ENCODE measurements around the gene RICTOR. TPM values are rescaled to one million over a fixed set of nuclear protein-coding genes. Genes with fewer than 3 reads are reported as not detected.
"Not testable (repeated sequence)": the region's sequence is repeated elsewhere in the genome, so short reads cannot be mapped to it uniquely, and the experiment has no call there.

Gene RICTOR
- total and polyA plus RNA-seq, 9 of the 15 experiments (the other 6 are each of a cell fraction or from before 2014, with no cell fraction given) = 13.9 to 46.6 (median 22.6) TPM

DNA sequence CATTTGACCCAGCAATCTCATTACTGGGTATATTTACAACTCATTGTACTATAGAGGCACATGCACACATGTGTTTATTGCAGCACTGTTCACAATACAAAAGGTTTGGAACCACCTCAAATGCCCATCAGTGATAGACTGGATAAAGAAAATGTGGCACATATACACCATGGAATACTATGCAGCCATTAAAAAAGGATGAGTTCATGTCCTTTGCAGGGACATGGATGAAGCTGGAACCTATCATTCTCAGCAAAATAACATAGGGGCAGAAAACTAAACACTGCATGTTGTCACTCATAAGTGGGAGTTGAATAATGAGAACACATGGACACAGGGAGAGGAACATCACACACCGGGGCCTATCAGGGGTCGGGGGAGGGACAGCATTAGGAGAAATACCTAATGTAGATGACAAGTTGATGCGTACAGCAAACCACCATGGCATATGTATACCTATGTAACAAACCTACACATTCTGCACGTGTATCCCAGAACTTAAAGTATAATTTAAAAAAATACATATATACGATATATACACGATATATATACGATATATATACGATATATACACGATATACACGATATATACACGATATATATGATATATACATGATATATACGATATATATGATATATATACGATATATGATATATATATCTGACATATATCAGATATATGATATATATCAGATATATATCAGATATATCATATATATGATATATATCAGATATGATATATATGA lies 84.1 kb downstream of the RICTOR start:
- POLR2A ChIA-PET; ATAC-seq; in situ Hi-C loops (cut with MboI); DNase-seq (ENCODE audit: extremely low read depth in 1 of 4, low spot score in 3 of 4); H3K4me3 ChIP-seq; H3K9me1 ChIP-seq (ENCODE audit: control insufficient read depth, insufficient read depth, low read length); CTCF ChIA-PET (ENCODE audit: low intra/inter-chr PET ratio); FAIRE-seq; H3K4me1 ChIP-seq (replicated peaks in 1 of 2; ENCODE audit: control insufficient read depth in 2 of 2, insufficient read depth in 2 of 2, low read length in 2 of 2); H3K79me2 ChIP-seq (ENCODE audit: control insufficient read depth, insufficient read depth, low read length); H2AFZ ChIP-seq (ENCODE audit: low read depth, low read length); H3K27ac ChIP-seq (ENCODE audit: extremely low read depth, low read depth, low read length); H3K9ac ChIP-seq (ENCODE audit: insufficient read depth in 1 of 2, low read depth in 2 of 2, low read length in 2 of 2); H3K9me3 ChIP-seq (replicated peaks; ENCODE audit: control insufficient read depth, insufficient read depth, low read depth, low read length); H4K20me1 ChIP-seq (replicated peaks; ENCODE audit: control insufficient read depth, insufficient read depth, low read length); H3K4me2 ChIP-seq (ENCODE audit: insufficient read depth, low read length); H3K27me3 ChIP-seq (ENCODE audit: control insufficient read depth in 2 of 2, insufficient read depth in 2 of 2, low read length in 2 of 2); BruUV-seq (replicated peaks); TF ChIP-seq CEBPG (CRISPR knock-in tag; IDR thresholded peaks at IDR 0.05): not testable (repeated sequence)
- H3K36me3 ChIP-seq (ENCODE audit: control insufficient read depth, insufficient read depth, low read length) = peaks cover 26% of the 10 kb centered on the region
- WGBS (ENCODE audit: insufficient coverage, low coverage, missing lambda C conversion rate) = 98% methylated on average over 13 of the region's 13 CpGs
- intact Hi-C loops (cut with micrococcal nuclease) = loop anchor here (5.0 kb wide), 1 partner anchor 157 kb away; no protein-coding TSS in a partner anchor
- TF ChIP-seq, protein P1, sequence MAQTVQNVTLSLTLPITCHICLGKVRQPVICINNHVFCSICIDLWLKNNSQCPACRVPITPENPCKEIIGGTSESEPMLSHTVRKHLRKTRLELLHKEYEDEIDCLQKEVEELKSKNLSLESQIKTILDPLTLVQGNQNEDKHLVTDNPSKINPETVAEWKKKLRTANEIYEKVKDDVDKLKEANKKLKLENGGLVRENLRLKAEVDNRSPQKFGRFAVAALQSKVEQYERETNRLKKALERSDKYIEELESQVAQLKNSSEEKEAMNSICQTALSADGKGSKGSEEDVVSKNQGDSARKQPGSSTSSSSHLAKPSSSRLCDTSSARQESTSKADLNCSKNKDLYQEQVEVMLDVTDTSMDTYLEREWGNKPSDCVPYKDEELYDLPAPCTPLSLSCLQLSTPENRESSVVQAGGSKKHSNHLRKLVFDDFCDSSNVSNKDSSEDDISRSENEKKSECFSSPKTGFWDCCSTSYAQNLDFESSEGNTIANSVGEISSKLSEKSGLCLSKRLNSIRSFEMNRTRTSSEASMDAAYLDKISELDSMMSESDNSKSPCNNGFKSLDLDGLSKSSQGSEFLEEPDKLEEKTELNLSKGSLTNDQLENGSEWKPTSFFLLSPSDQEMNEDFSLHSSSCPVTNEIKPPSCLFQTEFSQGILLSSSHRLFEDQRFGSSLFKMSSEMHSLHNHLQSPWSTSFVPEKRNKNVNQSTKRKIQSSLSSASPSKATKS (CRISPR knock-in tag; IDR thresholded peaks at IDR 0.05) = 0 out of 2 replicates have a peak, but pooled peaks have one; percentile 71
- TF ChIP-seq, protein P2, sequence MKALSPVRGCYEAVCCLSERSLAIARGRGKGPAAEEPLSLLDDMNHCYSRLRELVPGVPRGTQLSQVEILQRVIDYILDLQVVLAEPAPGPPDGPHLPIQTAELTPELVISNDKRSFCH (CRISPR knock-in tag; IDR thresholded peaks at IDR 0.05) = 0 out of 2 replicates have a peak, but pooled peaks have one; percentile 62
- TF ChIP-seq, protein P2 (tag; IDR thresholded peaks at IDR 0.05) = not testable (repeated sequence)
- TF ChIP-seq SLC30A9 (CRISPR knock-in tag; IDR thresholded peaks at IDR 0.05) (peak; percentile 74; the same call in 1 of the 2 replicates), ZNF76 (CRISPR knock-in tag; IDR thresholded peaks at IDR 0.05; ENCODE audit: borderline replicate concordance) (0 out of 2 replicates have a peak, but pooled peaks have one; percentile 47), CEBPG (tag; conservative IDR thresholded peaks at IDR 0.05 in 1 of 2, IDR thresholded peaks at IDR 0.05 in 1 of 2) (peak in 1 of 2 experiments; percentile 51; a peak in 1 of 4 replicates), ZNF146 (CRISPR knock-in tag; IDR thresholded peaks at IDR 0.05; ENCODE audit: unreplicated experiment) (peak; percentile 60), ZNF707 (CRISPR knock-in tag; conservative IDR thresholded peaks at IDR 0.05) (peak; percentile 83)
- TF ChIP-seq, protein P3, sequence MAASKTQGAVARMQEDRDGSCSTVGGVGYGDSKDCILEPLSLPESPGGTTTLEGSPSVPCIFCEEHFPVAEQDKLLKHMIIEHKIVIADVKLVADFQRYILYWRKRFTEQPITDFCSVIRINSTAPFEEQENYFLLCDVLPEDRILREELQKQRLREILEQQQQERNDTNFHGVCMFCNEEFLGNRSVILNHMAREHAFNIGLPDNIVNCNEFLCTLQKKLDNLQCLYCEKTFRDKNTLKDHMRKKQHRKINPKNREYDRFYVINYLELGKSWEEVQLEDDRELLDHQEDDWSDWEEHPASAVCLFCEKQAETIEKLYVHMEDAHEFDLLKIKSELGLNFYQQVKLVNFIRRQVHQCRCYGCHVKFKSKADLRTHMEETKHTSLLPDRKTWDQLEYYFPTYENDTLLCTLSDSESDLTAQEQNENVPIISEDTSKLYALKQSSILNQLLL (CRISPR knock-in tag; IDR thresholded peaks at IDR 0.05; ENCODE audit: borderline replicate concordance) = peak; percentile 90; the same call in 1 of the 2 replicates
- TF ChIP-seq, protein P4, sequence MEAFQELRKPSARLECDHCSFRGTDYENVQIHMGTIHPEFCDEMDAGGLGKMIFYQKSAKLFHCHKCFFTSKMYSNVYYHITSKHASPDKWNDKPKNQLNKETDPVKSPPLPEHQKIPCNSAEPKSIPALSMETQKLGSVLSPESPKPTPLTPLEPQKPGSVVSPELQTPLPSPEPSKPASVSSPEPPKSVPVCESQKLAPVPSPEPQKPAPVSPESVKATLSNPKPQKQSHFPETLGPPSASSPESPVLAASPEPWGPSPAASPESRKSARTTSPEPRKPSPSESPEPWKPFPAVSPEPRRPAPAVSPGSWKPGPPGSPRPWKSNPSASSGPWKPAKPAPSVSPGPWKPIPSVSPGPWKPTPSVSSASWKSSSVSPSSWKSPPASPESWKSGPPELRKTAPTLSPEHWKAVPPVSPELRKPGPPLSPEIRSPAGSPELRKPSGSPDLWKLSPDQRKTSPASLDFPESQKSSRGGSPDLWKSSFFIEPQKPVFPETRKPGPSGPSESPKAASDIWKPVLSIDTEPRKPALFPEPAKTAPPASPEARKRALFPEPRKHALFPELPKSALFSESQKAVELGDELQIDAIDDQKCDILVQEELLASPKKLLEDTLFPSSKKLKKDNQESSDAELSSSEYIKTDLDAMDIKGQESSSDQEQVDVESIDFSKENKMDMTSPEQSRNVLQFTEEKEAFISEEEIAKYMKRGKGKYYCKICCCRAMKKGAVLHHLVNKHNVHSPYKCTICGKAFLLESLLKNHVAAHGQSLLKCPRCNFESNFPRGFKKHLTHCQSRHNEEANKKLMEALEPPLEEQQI (IDR thresholded peaks at IDR 0.05) = 0 out of 2 replicates have a peak, but pooled peaks have one; percentile 20
- TF ChIP-seq, protein P5, sequence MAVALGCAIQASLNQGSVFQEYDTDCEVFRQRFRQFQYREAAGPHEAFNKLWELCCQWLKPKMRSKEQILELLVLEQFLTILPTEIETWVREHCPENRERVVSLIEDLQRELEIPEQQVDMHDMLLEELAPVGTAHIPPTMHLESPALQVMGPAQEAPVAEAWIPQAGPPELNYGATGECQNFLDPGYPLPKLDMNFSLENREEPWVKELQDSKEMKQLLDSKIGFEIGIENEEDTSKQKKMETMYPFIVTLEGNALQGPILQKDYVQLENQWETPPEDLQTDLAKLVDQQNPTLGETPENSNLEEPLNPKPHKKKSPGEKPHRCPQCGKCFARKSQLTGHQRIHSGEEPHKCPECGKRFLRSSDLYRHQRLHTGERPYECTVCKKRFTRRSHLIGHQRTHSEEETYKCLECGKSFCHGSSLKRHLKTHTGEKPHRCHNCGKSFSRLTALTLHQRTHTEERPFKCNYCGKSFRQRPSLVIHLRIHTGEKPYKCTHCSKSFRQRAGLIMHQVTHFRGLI (CRISPR knock-in tag; IDR thresholded peaks at IDR 0.05) = peak; percentile 90
